ENCODE results near the gene RPGRIP1L. TPM values are rescaled to one million over a fixed set of nuclear protein-coding genes. Genes with fewer than 3 reads are reported as not detected.

Gene RPGRIP1L
- total and polyA plus RNA-seq, 2 of the 13 experiments (the other 11 are each of a cell fraction or from before 2014, with no cell fraction given): 5.0 to 13.5 TPM

DNA sequence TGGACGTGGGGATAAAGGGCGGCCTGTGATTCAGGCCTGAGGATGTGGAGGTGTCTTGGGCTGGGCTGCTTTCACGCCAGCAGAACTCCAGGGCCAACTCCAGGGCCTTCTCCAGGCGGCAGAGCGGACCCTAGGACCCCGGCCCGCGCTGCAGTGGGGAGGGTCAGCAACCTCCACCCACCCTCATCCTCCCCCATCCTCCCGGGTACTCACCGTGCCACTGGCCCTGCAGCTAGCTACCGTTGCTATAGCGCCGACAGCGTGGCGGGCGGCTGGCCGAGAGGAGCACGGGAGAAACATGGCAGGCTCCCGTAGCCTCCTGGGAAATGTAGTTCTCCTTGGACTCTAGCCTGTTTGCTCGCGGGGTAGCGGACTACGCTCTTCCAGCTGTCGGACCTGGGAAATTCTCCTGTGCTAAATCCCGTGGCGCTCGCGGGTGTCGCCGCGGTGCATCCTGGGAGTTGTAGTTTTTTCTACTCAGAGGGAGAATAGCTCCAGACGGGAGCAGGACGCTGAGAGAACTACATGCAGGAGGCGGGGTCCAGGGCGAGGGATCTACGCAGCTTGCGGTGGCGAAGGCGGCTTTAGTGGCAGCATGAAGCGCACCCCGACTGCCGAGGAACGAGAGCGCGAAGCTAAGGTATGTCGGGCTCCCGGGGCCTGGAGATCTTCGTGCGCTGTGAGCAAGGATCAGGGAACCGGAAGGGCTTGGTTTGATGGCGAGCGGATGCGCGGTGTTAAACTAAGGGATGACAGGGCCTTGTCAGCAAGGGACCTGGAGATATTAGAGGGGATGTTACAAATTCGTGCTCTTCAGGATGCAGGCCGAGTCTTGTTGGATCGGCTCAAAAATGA lies at the start of gene RPGRIP1L, which contains the start of gene FTO (continued):
- TF ChIP-seq ELF1 (CRISPR knock-in tag; IDR thresholded peaks at IDR 0.05) (peak; percentile 85; the same call in 1 of the 2 replicates), THAP8 (CRISPR knock-in tag; IDR thresholded peaks at IDR 0.05; ENCODE audit: borderline replicate concordance) (peak; percentile 57; the same call in 1 of the 2 replicates), THRA (CRISPR knock-in tag; IDR thresholded peaks at IDR 0.05; ENCODE audit: borderline replicate concordance) (peak; percentile 26; the same call in 1 of the 2 replicates), MAZ (IDR thresholded peaks at IDR 0.05; ENCODE audit: borderline replicate concordance, low read depth, low read length) (peak; percentile 97), MAZ (CRISPR knock-in tag; IDR thresholded peaks at IDR 0.05; ENCODE audit: low read depth) (peak; percentile 93), ZNF777 (CRISPR knock-in tag; IDR thresholded peaks at IDR 0.05) (peak; percentile 64), NFE2L2 (IDR thresholded peaks at IDR 0.05; ENCODE audit: low read length) (0 out of 2 replicates have a peak, but pooled peaks have one; percentile 11), ZNF513 (CRISPR knock-in tag; conservative IDR thresholded peaks at IDR 0.05) (0 out of 2 replicates have a peak, but pooled peaks have one; percentile 75), ZNF451 (CRISPR knock-in tag; IDR thresholded peaks at IDR 0.05) (0 out of 2 replicates have a peak, but pooled peaks have one; percentile 33), ZNF318 (CRISPR knock-in tag; IDR thresholded peaks at IDR 0.05) (peak; percentile 95), CEBPG (CRISPR knock-in tag; IDR thresholded peaks at IDR 0.05) (no peak), ZBTB38 (CRISPR knock-in tag; IDR thresholded peaks at IDR 0.05) (peak; percentile 50; the same call in 1 of the 2 replicates), SPEN (CRISPR knock-in tag; IDR thresholded peaks at IDR 0.05; ENCODE audit: low read depth) (peak; percentile 87), SNAI1 (CRISPR knock-in tag; IDR thresholded peaks at IDR 0.05; ENCODE audit: borderline replicate concordance) (no peak), RFX1 (IDR thresholded peaks at IDR 0.05) (peak; percentile 95)
- TF ChIP-seq, protein P1, sequence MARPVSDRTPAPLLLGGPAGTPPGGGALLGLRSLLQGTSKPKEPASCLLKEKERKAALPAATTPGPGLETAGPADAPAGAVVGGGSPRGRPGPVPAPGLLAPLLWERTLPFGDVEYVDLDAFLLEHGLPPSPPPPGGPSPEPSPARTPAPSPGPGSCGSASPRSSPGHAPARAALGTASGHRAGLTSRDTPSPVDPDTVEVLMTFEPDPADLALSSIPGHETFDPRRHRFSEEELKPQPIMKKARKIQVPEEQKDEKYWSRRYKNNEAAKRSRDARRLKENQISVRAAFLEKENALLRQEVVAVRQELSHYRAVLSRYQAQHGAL (CRISPR knock-in tag; IDR thresholded peaks at IDR 0.05; ENCODE audit: not compliant biosample characterization): no peak
